DMS 273 treated with DMSO at 0.1 percent for 48 hours (cell line): ENCODE data around the gene ZCCHC24.

Experiments
- DNase-seq: peaks from one replicate; lab custom pipeline; 2025; lab: John Stamatoyannopoulos, UW

The ZCCHC24 gene

DNA sequence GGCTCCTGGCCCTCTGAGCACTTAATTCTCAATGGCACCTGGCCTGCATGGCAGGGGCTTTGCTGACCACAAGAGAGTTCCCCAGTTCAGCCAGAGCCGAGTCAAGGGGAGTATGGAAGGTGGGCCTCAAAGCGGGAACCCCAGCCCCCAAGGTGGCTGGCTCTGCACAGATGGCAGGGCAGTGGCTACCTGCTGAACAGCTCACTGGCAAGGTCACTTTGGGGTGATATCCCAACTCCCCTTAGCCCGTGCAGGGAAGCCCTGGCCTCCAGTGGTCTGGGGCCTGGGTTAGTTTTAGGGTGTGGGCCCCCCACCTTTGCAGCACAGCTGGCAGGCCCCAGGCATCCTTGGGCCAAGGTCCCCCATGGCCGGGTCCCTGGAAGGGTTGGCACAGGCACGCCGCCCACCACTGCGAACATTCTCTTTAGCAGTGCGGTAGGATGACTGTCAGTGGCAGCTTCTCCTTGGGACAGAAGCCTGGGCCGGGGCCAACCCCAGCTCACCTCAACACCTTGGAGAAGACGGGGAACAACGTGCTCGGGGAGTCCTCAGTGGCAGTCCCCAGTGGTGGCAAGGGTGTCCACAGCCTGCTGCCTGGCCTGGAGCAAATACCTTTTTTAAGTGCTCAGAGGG lies 61.3 kb downstream of the ZCCHC24 start:
- DNase-seq = no peak

DNA sequence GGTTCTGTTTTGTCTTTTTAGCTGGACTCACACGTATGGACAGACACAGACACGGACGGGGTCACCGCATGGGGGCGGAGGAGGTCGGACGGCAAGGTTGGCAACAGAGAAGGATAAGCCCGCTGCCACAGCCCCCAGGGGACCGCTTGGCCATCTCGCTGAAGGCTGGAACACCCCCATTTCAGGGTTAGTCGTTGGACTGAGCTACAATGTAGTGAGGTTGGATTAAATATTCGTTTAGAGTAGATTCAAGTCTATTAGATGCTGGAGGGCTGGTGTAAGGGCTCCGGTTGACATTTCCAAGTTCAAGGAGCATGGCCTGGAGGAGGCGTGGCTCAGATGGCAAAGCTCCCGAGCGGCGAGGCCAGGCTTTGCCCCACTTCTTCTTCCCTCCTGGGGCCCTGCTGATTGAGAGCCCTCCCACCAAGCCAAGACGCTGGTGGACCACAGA lies 62.9 kb downstream of the ZCCHC24 start:
- no peak for DNase-seq

DNA sequence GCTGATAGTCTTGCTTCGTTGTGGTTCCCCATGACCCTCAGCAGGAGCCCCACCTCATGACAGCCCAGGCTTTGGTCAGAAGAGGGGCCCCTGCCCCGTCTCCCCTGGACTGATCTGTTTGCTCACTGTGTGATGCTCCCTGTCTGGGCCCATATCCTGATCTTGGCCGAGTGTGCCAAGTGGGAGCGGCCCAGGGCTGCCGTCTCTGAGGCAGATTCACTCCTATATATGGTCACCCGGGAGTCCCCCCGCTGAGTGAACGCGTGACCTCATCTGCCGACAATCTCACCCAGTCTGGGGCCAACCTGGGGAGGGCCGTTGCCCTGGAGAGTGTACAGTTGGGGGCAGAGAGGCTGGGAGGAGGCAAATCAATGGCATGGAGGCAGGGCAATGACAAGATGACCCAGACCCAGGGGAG lies 63.6 kb downstream of the ZCCHC24 start:
- peak; percentile 14 for DNase-seq

DNA sequence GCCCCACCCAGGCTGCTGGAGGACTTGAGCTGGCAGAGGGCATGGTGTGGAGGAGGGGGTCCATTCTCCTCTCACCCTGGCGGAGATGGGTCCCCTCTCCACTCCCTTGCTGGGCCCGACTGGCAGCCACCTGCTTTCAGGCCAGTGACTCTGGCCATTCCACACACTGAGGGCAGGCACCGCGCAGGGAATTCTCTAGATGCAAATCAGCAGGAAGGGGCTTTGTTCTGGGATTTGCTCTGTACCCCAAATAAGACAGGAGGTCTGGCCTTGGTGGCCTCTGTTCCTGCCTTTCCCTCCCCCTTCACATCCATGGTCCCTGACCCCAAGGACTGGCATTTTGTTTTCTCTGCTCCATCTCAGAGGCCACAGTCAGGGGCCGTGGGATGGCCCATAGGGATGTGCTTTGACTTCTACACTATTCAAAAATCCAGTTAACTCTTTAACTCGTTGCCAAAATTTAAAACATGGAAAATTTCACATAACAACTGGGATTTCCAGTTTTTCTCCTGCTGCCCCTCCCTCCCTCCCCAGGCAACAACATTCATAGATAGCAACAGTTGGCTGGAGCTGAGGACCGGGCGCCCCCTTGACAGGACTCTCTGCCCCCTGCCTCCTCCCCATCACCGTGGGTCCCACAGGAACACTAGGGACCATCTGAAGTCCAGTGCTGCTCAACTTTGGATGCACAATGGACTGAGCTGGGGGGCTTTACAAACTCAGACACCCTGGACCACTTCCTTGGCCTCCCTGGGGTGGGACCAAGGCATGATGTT lies 64.3 kb downstream of the ZCCHC24 start:
- no peak for DNase-seq

DNA sequence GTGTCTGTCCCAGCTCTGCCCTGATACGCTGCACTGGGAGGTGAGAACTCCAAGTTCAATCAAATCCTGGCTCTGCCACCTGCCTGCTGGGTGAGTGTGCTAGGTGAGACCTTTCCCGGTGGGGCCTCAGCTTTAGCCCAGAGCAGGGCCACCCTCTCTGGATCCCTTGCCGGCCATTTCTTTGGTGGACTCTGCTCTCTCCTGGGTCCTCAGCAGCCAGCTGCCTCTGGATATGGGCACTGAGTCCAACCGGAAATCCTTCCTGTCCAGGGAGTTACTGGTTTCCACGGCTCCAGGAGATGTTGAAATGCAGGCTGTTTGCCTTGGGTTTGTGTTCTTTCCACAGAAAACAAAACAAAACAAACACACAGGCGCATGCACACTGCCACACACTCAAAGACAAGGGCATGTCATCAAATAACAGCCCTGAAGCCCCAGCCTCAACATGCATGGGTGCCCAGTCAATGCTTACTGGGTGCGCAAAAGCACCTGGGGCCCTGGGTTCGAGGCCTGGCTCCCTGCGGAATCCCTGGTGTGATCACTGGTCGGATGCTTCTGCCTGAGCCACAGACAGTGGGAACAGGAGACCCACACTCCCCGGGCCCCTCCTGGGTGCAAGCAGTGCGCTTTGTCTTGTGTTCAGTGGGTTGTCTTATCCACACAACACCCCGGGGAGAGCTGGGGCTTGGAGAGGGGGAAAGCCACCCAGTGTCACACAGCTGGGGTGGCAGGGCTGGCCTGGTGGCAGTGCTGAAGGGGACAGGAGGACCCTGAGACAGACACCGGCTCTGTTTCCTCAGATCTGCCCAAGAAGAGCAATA lies 65.1 kb downstream of the ZCCHC24 start:
- DNase-seq = no peak

DNA sequence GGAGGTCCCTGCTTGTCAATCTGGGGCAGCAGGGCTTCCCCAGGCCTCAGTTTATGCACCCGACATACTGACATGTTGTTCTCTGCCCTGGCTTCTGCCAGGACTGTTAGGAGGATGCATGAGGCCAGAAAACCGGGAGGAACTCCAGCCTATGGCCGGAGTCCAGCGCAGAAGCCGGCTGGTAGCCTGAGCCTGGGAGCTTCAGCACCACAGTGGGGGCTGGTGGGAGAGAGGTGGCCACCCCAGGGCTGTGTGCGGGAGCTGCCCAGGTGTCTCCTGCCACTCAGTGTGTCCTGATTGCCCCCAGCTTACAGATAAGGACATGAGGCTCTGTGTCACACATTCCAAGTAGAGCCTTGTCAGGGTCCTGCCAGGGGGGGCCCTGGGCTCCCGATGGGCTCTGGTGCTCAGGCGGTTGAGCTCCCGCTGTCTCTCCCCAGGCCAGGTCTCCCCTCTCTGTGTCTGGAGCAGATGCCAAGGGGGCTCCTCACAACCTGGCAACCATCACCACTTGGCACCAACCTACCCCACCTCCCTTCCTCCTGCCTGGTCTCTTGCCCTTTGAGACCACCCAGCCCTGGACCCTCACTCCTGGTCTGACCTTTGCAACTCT lies 65.8 kb downstream of the ZCCHC24 start:
- DNase-seq = no peak

DNA sequence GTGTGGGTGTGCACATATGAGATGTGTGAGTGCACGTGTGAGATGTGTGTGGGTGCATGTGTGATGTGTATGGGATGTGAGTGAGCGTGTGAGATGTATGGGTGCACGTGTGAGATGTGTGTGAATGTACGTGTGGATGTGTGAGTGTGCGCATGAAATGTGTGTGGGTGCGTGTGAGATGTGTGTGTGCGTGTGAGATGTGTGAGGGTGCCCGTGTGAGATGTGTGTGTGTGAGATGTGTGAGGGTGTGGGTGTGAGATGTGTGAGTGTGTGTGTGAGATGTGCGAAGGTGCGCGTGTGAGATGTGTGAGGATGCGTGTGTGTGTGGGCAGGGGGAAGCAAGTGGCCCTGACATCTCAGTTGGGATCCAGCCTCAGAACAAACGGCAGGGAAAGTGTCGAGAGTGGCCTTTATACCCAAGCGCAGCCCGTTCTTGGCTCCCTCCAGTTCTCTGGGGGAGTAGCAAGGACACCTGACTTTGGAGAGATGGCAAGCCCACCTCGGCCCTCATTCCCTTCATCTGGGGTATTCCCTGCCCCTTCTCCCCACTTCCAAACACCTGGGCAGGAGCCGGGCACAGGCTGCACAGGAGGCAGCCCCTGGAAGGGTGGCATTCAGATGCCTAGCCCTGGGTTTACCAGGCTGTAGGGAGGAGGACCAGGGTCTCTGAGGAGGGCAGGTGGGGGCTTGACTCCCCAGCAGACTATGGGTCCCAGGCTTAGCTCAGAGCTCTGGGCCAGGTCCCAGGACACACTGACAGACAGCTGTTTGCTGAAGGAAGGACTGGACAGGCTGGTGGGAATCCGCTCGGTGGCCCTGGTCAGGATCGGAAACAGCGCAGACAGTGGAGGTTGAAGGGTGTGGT lies 66.5 kb downstream of the ZCCHC24 start:
- no peak for DNase-seq

DNA sequence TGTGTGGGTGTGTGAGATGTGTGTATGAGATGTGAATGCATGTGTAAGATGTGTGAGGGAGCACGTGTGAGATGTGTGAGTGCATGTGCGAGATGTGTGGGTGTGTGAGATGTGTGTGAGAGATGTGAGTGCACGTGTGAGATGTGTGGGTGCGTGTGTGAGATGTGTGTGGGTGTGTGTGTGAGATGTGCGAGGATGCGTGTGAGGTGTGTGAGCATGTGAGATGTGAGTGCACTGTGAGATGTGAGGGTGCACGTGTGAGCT lies 67.1 kb downstream of the ZCCHC24 start:
- DNase-seq = no peak

DNA sequence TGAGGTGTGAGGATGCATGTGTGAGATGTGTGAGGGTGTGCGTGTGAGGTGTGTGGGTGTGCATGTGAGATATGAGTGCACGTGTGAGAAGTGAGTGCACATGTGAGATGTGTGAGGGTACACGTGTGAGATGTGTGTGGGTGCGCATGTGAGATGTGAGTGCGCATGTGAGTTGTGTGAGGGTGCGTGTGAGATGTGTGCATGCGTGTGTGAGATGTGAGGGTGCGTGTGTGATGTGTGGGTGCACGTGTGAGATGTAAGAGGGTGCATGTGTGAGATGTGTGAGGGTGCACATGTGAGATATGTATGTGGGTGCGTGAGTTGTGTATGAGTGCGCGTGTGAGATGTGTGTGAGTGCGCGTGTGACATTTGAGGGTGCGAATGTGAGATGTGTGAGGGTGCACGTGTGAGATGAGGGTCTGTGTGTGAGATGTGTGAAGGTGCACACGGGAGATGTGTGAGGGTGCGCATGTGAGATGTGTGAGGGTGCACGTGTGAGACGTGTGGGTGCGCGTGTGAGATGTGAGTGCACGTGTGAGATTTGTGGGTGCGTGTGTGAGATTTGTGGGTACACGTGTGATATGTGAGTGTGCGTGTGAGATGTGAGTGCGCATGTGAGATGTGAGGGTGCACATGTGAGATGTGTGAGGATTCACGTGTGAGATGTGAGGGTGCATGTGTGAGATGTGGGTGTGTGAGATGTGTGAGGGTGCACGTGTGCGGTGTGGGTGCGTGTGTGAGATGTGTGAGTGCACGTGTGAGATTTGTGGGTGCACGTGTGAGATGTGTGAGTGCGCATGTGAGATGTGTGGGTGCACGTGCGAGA lies 67.7 kb downstream of the ZCCHC24 start:
- no peak for DNase-seq

DNA sequence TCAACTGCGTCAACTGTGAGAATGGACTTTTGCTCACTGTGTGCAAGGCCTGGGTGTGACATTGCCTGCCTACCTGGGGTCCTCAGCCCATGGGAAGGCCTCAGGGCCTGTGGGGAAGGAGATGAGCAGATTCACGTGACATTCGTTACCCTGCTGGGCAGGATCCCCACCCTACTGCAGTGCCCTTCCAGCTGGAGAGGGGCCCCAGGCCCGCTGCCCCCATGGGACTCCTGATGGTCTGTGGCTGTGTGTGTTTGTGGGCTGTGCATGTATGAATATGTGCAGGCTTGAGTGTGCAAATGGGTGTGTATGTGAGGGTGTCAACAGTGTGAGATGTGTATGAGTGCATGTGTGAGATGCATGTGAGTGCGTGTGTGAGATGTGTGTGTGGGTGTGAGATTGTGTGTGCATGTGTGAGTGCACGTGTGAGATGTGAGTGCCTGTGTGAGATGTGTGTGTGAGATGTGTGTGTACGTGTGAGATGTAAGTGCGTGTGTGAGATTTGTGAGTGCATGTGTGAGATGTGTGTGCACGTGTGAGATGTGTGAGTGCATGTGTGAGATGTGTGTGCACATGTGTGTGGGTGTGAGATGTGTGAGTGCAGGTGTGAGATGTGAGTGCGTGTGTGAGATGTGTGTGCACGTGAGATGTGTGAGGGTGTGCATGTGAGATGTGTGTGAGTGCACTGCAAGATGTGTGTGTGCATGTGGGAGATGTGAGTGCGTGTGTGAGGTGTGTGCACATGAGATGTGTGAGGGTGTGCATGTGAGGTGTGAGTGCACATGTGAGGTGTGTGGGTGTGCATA lies 68.5 kb downstream of the ZCCHC24 start:
- DNase-seq = no peak

DNA sequence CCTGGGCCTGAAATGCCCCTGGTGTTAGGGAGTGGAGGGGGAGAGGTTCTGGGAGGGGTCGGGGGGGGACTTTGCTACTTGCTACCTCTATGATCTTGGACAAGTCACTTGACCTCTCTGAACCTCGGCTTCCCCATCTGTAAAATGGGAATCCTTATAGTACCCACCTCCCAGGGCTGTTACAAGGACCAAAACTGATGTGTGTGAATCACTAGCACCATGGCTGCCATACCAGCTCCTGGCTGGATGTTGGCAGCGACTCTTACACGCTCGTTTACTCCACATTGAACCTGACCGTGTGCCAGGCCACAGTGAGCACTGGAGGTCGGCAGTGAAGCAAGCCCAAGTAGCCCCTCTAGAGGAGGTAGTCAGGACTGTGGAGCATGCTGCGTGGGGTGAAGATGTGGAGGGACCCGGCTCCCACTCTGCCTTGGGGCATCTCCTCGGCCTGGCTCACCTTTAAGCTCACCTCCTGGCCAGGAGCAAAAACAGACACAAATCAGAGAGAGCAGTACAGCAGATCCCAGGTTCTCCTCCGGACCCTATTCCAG lies 69.3 kb downstream of the ZCCHC24 start:
- DNase-seq = no peak

DNA sequence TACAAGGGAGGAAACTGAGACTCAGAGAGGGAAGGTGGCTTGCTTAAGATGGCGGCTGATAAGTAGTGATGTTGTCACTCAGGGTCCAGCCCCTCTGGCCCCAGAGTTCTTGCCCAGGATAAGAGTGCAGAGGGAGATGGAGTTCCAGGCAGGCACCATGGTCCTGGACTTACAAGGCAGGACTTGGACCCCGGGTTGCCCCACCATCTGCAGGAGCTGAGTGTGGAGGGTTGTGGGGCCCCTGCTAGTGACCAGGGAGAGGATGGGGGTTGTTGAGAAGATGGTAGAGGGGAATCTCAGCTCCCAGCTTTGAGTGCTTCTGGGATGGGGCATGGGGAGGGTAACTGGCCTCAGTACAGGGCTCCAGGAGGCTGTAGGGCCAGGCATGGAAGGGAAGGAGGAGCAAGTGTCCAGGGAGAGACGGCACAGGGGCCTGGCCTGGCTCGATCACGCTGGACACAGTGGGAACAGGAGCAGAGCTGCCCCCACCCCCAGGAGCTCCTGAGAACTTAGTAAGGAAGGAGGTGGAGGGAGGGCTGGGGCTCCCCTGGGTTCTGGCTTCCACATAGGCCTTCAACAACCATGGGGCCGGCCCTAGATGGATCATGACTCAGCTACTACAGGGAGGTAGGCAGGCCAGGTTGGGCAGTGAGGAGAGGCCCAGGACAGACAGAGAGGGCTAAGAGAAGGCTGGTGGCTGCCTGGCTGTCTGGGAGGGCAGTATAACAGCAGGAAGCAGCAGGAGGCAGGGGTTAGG lies 69.9 kb downstream of the ZCCHC24 start:
- no peak for DNase-seq

DNA sequence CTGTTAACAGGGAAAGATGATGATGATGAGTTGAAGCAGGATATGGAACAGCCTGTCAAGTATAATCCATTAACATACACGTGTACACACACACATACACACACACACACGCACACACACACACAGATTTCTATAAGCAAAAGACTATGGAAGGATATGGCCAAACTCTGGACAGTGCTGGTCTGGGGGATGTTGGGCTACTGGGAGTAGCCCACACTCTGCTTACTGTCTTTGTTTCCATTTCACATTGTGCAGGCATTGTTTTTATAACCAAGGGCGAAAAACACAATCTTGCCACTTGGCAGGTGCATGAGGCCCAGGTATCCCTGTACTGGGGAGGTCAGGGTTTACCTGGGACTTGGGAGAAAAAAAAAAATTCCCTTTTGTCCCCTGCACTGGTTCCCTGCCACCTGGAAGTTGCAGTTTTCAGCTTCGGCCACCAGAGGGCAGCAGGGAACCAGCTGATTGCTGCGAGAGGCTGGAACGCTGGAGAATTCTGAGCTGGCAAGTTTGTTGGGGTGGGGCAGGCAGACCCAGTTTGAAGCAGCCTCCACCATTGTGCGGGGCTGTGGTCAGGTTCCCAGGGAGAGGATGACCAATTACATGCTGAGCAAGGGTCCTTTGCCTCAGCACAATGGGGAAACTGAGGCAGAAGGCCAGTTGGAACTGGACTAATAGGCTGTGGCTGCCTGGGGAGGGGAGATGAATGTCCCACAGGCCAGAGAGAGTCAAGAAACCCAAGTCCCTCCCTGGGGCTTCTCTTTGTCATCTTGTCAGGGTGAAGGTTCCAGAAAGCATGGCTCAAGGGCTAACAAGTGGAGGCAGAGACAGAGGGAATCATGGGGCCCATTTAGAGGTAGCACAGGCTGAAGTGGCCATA lies 70.9 kb downstream of the ZCCHC24 start:
- DNase-seq = no peak

DNA sequence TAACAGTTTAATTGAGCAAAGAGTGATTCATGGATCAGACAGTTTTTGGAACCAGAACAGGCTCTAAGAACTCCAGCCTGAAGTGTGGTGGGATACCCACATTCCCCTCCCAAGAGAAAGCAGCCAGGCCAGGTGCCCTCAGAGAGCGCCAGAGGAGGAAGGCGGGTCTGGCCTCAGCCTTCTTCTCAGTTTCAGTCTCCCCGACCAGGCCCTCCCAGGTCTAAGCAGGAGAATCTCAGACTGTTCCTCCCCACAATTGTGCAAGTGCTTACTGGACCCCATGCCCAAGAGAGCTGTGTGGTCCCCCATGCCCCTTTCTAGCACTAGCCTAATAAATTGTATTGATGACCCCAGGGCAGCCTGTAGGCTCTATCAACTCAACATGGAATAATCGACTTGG lies 72.6 kb downstream of the ZCCHC24 start:
- DNase-seq = no peak

DNA sequence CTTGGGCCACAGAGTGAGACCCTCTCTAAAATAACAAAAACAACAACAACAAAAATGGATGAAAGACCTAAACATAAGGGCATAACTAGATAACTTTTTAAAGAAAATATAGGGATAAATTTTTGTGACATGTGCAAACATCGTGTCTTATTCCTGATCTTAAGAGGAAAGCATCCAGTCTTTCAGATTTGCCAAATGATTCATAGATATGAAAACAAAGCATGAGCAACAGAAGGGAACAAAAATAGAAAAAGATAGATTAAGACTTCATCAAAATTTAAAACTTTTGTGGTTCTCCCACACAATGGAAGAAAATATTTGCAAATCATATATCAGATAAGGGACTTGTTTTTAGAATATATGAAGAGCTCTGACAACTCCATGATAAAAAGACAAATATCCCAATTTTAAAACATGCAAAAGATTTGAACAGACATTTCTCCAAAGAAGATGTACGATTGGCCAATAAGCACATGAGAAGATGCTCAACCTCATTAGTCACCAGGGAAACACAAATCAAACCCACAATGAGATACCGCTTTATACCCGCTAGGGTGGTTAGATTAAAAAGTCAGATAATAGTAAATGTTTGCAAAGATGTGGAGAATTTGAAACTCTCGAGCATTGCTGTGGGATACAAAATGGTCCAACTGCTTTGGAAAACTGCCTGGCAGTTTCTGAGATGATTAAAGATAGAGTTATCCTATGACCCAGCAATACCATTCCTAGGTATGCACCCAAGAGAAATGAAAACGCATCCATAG lies 77.8 kb downstream of the ZCCHC24 start:
- DNase-seq = no peak

DNA sequence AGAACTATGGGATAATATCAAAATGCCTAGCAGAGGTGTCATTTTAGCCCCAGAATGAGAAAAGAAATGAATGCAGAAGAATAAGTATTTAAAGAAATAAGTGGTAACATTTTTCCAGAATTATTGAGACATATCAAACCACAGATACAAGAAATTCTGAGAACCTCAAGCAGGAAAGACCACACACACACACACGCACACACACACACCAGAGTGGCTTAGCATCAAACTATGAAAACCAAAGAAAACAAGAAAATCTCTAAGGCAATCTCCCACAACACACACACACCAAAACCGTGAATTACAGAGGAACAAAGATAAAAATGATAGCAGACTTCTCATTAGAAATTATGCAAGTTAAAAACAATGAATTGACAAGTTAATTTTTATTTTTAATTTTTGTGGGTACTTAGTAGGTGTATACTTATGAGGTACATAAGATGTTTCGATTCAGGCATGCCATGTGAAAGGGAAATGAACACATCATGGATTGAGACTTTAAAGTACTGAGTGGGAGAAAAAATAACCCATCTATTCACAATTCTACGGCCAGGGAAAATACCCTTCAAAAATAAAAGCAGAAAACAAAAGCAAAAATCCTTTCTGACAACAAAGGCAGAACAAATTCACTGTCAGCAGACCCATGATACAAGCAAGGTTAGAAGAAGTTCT lies 83.6 kb downstream of the ZCCHC24 start:
- DNase-seq = no peak
